SK-N-SH (cell line): Measurements from ENCODE around the gene DLL4. TPM values are rescaled to one million over a fixed set of nuclear protein-coding genes. Genes with fewer than 3 reads are reported as not detected.

Experiments
- CTCF ChIA-PET: fragments of 300-600, 350-600 bp; formaldehyde crosslinking; extraction: SDS; loops from one replicate; lab custom pipeline; 2021; lab: Yijun Ruan, JAX
- POLR2A ChIA-PET: fragments of 350-600 bp; sonication (Branson Sonifier 250); formaldehyde crosslinking; extraction: SDS; loops from one replicate; lab custom pipeline; 2020; ENCODE audit warnings: antibody characterized with exemption, inconsistent platforms; lab: Yijun Ruan, JAX
- DNase-seq: peaks from one replicate; pipeline ENCODE4 v3.0.0; 2012
- H2AFZ ChIP-seq: fragments of 200-600 bp; sonication (generic); 2 replicates; pipeline ENCODE4 v1.8.1; 2016; ENCODE audit warnings: antibody characterized with exemption, mild to moderate bottlenecking, low read depth
- H3F3A ChIP-seq: fragments of 200-600 bp; sonication (generic); replicated peaks from 2 replicates; pipeline ENCODE3; 2016; ENCODE audit warnings: antibody characterized with exemption, mild to moderate bottlenecking; ENCODE audit not compliant: insufficient read depth
- H3K27ac ChIP-seq, 2 experiments: fragments of 200-500 bp in 1 of 2; fragments of 200-600 bp in 1 of 2; sonication (Bioruptor generic) in 1 of 2; sonication (generic), shearing (Covaris generic) in 1 of 2; 2 replicates each; pipeline versions ENCODE4 v1.5.1 to v1.6.1; 2014 to 2016; ENCODE audit warnings: low read depth in 2 of 2, inconsistent platforms in 1 of 2, low read length in 1 of 2, mild to moderate bottlenecking in 1 of 2, mixed read lengths in 1 of 2
- H3K27me3 ChIP-seq: fragments of 200-600 bp; sonication (generic), shearing (Covaris generic); 2 replicates; pipeline ENCODE4 v1.6.1; 2016; ENCODE audit warnings: mixed run types; ENCODE audit not compliant: insufficient read depth
- H3K36me3 ChIP-seq, 2 experiments: fragments of 200-500 bp in 1 of 2; fragments of 200-600 bp in 1 of 2; sonication (Bioruptor generic) in 1 of 2; sonication (generic) in 1 of 2; replicated peaks in 1 of 2; 2 replicates each; pipeline versions ENCODE3 to v1.5.1; 2014 to 2016; ENCODE audit warnings: low read length in 1 of 2, mild to moderate bottlenecking in 1 of 2; ENCODE audit not compliant: insufficient read depth in 2 of 2, control insufficient read depth in 1 of 2
- H3K4me1 ChIP-seq, 2 experiments: fragments of 200-500 bp in 1 of 2; fragments of 200-600 bp in 1 of 2; sonication (Bioruptor generic) in 1 of 2; sonication (generic), shearing (Covaris generic) in 1 of 2; 2 replicates each; pipeline versions ENCODE4 v1.5.1 to v1.6.1; 2014 to 2016; ENCODE audit warnings: low read depth in 1 of 2, low read length in 1 of 2, mixed run types in 1 of 2; ENCODE audit not compliant: insufficient read depth in 2 of 2, control insufficient read depth in 1 of 2
- H3K4me2 ChIP-seq: fragments of 200-600 bp; sonication (generic), shearing (Covaris generic); 2 replicates; pipeline ENCODE4 v1.6.1; 2017; ENCODE audit warnings: mixed run types
- H3K4me3 ChIP-seq, 2 experiments: fragments of 200-500 bp in 1 of 2; fragments of 200-600 bp in 1 of 2; sonication (Bioruptor generic) in 1 of 2; sonication (generic), shearing (Covaris generic) in 1 of 2; 2 replicates each; pipeline versions ENCODE4 v1.5.1 to v1.8.1; 2014 to 2016; ENCODE audit warnings: low read depth in 2 of 2, inconsistent platforms in 1 of 2, low read length in 1 of 2, mild to moderate bottlenecking in 1 of 2, mixed read lengths in 1 of 2, moderate library complexity in 1 of 2
- H3K79me2 ChIP-seq: fragments of 200-600 bp; sonication (generic); 2 replicates; pipeline ENCODE4 v1.8.1; 2017; ENCODE audit warnings: mild to moderate bottlenecking; ENCODE audit not compliant: insufficient read depth
- H3K9ac ChIP-seq: fragments of 200-600 bp; sonication (generic); 2 replicates; pipeline ENCODE4 v1.6.1; 2017; ENCODE audit warnings: mixed run types
- H3K9me2 ChIP-seq: fragments of 200-600 bp; sonication (generic); 2 replicates; pipeline ENCODE4 v1.6.1; 2017; ENCODE audit warnings: mixed run types
- H3K9me3 ChIP-seq: fragments of 200-600 bp; sonication (generic); 2 replicates; pipeline ENCODE4 v1.6.1; 2017; ENCODE audit warnings: mixed run types, mild to moderate bottlenecking, moderate library complexity
- H4K20me1 ChIP-seq: fragments of 200-600 bp; sonication (generic); 2 replicates; pipeline ENCODE4 v1.6.1; 2017; ENCODE audit warnings: mild to moderate bottlenecking, mixed run types; ENCODE audit not compliant: insufficient read depth
- EZH2phosphoT487 ChIP-seq: fragments of 200-600 bp; sonication (generic); IDR thresholded peaks from 2 replicates; pipeline ENCODE4 v1.6.1; 2017; ENCODE audit warnings: low read depth, mixed run types, mild to moderate bottlenecking, antibody characterized with exemption, moderate library complexity, borderline replicate concordance
- FOSL2 ChIP-seq: IDR thresholded peaks from 2 replicates; pipeline ENCODE4 v1.4.0; 2012; ENCODE audit warnings: low read depth, mild to moderate bottlenecking, moderate library complexity, borderline replicate concordance
- FOXJ3 ChIP-seq: sonication (generic); formaldehyde crosslinking; IDR thresholded peaks from 2 replicates; pipeline ENCODE4 v1.5.1; 2020; ENCODE audit warnings: mild to moderate bottlenecking, missing genetic modification reagents
- FOXM1 ChIP-seq: IDR thresholded peaks from 2 replicates; pipeline ENCODE4 v1.4.0; 2012; ENCODE audit warnings: low read depth, mild to moderate bottlenecking
- GABPA ChIP-seq: IDR thresholded peaks from 2 replicates; pipeline ENCODE4 v1.4.0; 2012; ENCODE audit warnings: low read depth, mild to moderate bottlenecking
- IRF3 ChIP-seq: fragments of 150-350 bp; IDR thresholded peaks from 2 replicates; pipeline ENCODE4 v1.6.1; 2016; ENCODE audit warnings: mild to moderate bottlenecking, low read depth, low read length
- JUND ChIP-seq: IDR thresholded peaks from 2 replicates; pipeline ENCODE4 v1.4.0; 2012
- NRF1 ChIP-seq: IDR thresholded peaks from 2 replicates; pipeline ENCODE4 v1.6.1; 2012; ENCODE audit warnings: low read depth, mild to moderate bottlenecking, low read length
- POLR2AphosphoS5 ChIP-seq: IDR thresholded peaks from 2 replicates; pipeline ENCODE4 v1.6.1; 2012; ENCODE audit warnings: low read depth, low read length
- RCOR1 ChIP-seq: fragments of 150-350 bp; IDR thresholded peaks from 2 replicates; pipeline ENCODE4 v1.6.1; 2017; ENCODE audit warnings: antibody characterized with exemption, low read length
- RXRA ChIP-seq: IDR thresholded peaks from 2 replicates; pipeline ENCODE4 v1.4.0; 2012; ENCODE audit warnings: low read depth, mild to moderate bottlenecking, borderline replicate concordance
- YY1 ChIP-seq: IDR thresholded peaks from 2 replicates; pipeline ENCODE4 v1.4.0; 2012; ENCODE audit warnings: low read depth, mild to moderate bottlenecking
- WGBS: methylation state at CpG from one replicate; pipeline ENCODE4 v1.1.6; 2017; ENCODE audit warnings: low lambda C conversion rate; 5-methylcytosine and 5-hydroxymethylcytosine counted together
- polyA plus RNA-seq, 3 experiments: library from polyadenylated mRNA; depleted of rRNA; stranded (reverse); fragments of >200 nt; gene quantifications; 2 replicates each; pipeline ENCODE4 v1.2.3, GENCODE V29; 2012
- TF ChIP-seq, protein P1 (sequence below): fragments of 150-350 bp; IDR thresholded peaks from 2 replicates; pipeline ENCODE4 v1.6.1; 2017; ENCODE audit warnings: antibody characterized with exemption, low read length, low read depth, borderline replicate concordance
- TF ChIP-seq, protein P2 (sequence below): IDR thresholded peaks from 2 replicates; pipeline ENCODE4 v1.6.1; 2012; ENCODE audit warnings: mild to moderate bottlenecking, low read depth, low read length, moderate library complexity
- TF ChIP-seq, protein P3 (sequence below): IDR thresholded peaks from 2 replicates; pipeline ENCODE4 v1.4.0; 2012; ENCODE audit warnings: low read depth, borderline replicate concordance

Gene DLL4
- polyA plus RNA-seq, 1 of the 3 experiments (the other 2 are of a cell fraction), result 0.03 TPM

- CTCF ChIA-PET, result interaction anchor here (0.7 to 33.6 kb wide), 6 partner anchors 11 to 96 kb away, joined by 3 to 675 read pairs (median 22); partner anchors contain the start of gene VPS18
- Histone ChIP-seq H4K20me1 (no peaks in the 10 kb centered on the region), H3K4me1 (peaks cover 14 to 35% of the 10 kb centered on the region in 2 experiments; a peak in 2 of 4 replicates), H3K9ac (no peak overlapping the region), H3F3A (no peaks in the 10 kb centered on the region)
- DNase-seq, result peak; percentile 45
- TF ChIP-seq IRF3, result no peak
- TF ChIP-seq FOXJ3, result no peak
- TF ChIP-seq JUND, result no peak
- no peak for TF ChIP-seq NRF1
- TF ChIP-seq, protein P1, sequence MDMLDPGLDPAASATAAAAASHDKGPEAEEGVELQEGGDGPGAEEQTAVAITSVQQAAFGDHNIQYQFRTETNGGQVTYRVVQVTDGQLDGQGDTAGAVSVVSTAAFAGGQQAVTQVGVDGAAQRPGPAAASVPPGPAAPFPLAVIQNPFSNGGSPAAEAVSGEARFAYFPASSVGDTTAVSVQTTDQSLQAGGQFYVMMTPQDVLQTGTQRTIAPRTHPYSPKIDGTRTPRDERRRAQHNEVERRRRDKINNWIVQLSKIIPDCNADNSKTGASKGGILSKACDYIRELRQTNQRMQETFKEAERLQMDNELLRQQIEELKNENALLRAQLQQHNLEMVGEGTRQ, result no peak
- no peak for TF ChIP-seq POLR2AphosphoS5
- TF ChIP-seq, protein P2, sequence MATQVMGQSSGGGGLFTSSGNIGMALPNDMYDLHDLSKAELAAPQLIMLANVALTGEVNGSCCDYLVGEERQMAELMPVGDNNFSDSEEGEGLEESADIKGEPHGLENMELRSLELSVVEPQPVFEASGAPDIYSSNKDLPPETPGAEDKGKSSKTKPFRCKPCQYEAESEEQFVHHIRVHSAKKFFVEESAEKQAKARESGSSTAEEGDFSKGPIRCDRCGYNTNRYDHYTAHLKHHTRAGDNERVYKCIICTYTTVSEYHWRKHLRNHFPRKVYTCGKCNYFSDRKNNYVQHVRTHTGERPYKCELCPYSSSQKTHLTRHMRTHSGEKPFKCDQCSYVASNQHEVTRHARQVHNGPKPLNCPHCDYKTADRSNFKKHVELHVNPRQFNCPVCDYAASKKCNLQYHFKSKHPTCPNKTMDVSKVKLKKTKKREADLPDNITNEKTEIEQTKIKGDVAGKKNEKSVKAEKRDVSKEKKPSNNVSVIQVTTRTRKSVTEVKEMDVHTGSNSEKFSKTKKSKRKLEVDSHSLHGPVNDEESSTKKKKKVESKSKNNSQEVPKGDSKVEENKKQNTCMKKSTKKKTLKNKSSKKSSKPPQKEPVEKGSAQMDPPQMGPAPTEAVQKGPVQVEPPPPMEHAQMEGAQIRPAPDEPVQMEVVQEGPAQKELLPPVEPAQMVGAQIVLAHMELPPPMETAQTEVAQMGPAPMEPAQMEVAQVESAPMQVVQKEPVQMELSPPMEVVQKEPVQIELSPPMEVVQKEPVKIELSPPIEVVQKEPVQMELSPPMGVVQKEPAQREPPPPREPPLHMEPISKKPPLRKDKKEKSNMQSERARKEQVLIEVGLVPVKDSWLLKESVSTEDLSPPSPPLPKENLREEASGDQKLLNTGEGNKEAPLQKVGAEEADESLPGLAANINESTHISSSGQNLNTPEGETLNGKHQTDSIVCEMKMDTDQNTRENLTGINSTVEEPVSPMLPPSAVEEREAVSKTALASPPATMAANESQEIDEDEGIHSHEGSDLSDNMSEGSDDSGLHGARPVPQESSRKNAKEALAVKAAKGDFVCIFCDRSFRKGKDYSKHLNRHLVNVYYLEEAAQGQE, result no peak
- TF ChIP-seq FOSL2, result no peak
- TF ChIP-seq EZH2phosphoT487, result no peak
- no peak for TF ChIP-seq YY1
- no peak for TF ChIP-seq RCOR1
- no peak for TF ChIP-seq RXRA
- TF ChIP-seq FOXM1, result no peak
- TF ChIP-seq GABPA, result no peak
- TF ChIP-seq, protein P3, sequence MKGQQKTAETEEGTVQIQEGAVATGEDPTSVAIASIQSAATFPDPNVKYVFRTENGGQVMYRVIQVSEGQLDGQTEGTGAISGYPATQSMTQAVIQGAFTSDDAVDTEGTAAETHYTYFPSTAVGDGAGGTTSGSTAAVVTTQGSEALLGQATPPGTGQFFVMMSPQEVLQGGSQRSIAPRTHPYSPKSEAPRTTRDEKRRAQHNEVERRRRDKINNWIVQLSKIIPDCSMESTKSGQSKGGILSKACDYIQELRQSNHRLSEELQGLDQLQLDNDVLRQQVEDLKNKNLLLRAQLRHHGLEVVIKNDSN, result no peak
- TF ChIP-seq, all 33 proteins: peak for 0
- H3K9me3 ChIP-seq, result no peaks in the 10 kb centered on the region
- H3K36me3 ChIP-seq, result no peaks in the 10 kb centered on the region
- peak overlapping the region in 1 of 2 experiments; percentile 26; a peak in 1 of 4 replicates for H3K4me3 ChIP-seq
- H3K27ac ChIP-seq, result no peak overlapping the region
- H2AFZ ChIP-seq, result no peak overlapping the region
- peaks cover 43% of the 10 kb centered on the region for H3K27me3 ChIP-seq
- H3K79me2 ChIP-seq, result no peaks in the 10 kb centered on the region
- POLR2A ChIA-PET, result interaction anchor here (1.0 kb wide), 1 partner anchor 16 kb away, joined by 4 read pairs; no protein-coding TSS in a partner anchor
- WGBS, result 59% methylated on average over 17 of the region's 30 CpGs
- peak overlapping the region; percentile 71; the same call in 1 of the 2 replicates for H3K4me2 ChIP-seq
- H3K9me2 ChIP-seq, result no peaks in the 10 kb centered on the region
Observed at GRCh38 chr15:40925495-40925862, 3.7 kb upstream of the DLL4 start.
